CD4-positive, alpha-beta T cell treated with Interleukin-6 at 100 ng/mL for 8 hours (primary cell): ENCODE data around the gene ANKDD1A.

ENCODE experiments used
- DNase-seq: peaks from one replicate; pipeline ENCODE4 v3.0.0-alpha.2; 2020; ENCODE audit warnings: mixed read lengths, low spot score

ANKDD1A gene

GRCh38 chr15:64961013-64961412, 49.3 kb downstream of the ANKDD1A start:
- no peak for DNase-seq

GRCh38 chr15:64969401-64969800, 57.7 kb downstream of the ANKDD1A start:
- no peak for DNase-seq

- DNase-seq: no peak
These were observed 59.0 kb downstream of the ANKDD1A start for GRCh38 chr15:64970698-64971097.

- DNase-seq: no peak
These were observed 63.7 kb downstream of the ANKDD1A start for GRCh38 chr15:64975390-64975789.

- DNase-seq: no peak
These were observed 67.6 kb downstream of the ANKDD1A start for GRCh38 chr15:64979252-64979710.

- DNase-seq: no peak
These were observed 70.2 kb downstream of the ANKDD1A start for GRCh38 chr15:64981812-64982431.

- DNase-seq: no peak
These were observed 70.8 kb downstream of the ANKDD1A start for GRCh38 chr15:64982472-64982871.

- no peak for DNase-seq
These were observed 73.8 kb downstream of the ANKDD1A start for GRCh38 chr15:64985366-64986033.

- no peak for DNase-seq
These were observed 75.4 kb downstream of the ANKDD1A start for GRCh38 chr15:64987136-64987535.

- DNase-seq: peak; percentile 87
These were observed 77.9 kb downstream of the ANKDD1A start, which contains the start of gene SPG21 for GRCh38 chr15:64989416-64990167. Gene SPG21 (minus strand): TSS chr15:64989914. CDS start chr15:64983569, 6,345 bp downstream.

GRCh38 chr15:64990168-64990470, 78.4 kb downstream of the ANKDD1A start:
- no peak for DNase-seq

- no peak for DNase-seq
These were observed 79.9 kb downstream of the ANKDD1A start for GRCh38 chr15:64991536-64992135.

- DNase-seq: no peak
These were observed 81.6 kb downstream of the ANKDD1A start for GRCh38 chr15:64993290-64993689.

- no peak for DNase-seq
These were observed 85.4 kb downstream of the ANKDD1A start for GRCh38 chr15:64997066-64997465.

- DNase-seq: no peak
These were observed 86.2 kb downstream of the ANKDD1A start for GRCh38 chr15:64997745-64998375.

GRCh38 chr15:65004993-65005392, 93.3 kb downstream of the ANKDD1A start:
- no peak for DNase-seq

GRCh38 chr15:65006876-65007275, 95.2 kb downstream of the ANKDD1A start:
- no peak for DNase-seq
